ENCODE results near the gene SHISAL1.

SHISAL1 gene

DNA sequence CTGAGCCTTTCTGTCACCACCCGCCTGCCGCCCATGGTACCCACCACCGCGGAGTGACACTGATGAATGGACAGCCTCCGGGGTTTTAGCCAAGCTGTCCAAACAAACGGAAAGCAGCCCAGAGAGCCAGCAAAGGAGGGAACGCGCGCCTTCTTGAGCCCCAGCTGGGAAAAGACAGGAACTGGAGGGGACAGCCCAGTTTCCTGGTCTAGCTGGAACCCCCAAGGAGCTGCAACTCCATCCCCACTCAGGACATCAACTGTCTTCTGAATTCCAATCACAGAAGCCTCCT, 33.7 kb downstream of the SHISAL1 start:
- DNase-seq (ENCODE audit: low read depth in 1 of 2, low spot score in 1 of 2) = no peak
- no peak overlapping the region for H3K27ac ChIP-seq (replicated peaks)
- no peak overlapping the region for H3K4me3 ChIP-seq (replicated peaks; ENCODE audit: insufficient read depth, low read length)
- TF ChIP-seq, protein P1, sequence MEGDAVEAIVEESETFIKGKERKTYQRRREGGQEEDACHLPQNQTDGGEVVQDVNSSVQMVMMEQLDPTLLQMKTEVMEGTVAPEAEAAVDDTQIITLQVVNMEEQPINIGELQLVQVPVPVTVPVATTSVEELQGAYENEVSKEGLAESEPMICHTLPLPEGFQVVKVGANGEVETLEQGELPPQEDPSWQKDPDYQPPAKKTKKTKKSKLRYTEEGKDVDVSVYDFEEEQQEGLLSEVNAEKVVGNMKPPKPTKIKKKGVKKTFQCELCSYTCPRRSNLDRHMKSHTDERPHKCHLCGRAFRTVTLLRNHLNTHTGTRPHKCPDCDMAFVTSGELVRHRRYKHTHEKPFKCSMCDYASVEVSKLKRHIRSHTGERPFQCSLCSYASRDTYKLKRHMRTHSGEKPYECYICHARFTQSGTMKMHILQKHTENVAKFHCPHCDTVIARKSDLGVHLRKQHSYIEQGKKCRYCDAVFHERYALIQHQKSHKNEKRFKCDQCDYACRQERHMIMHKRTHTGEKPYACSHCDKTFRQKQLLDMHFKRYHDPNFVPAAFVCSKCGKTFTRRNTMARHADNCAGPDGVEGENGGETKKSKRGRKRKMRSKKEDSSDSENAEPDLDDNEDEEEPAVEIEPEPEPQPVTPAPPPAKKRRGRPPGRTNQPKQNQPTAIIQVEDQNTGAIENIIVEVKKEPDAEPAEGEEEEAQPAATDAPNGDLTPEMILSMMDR (IDR thresholded peaks at IDR 0.05; ENCODE audit: insufficient read depth, low read length) = no peak
- no peak for TF ChIP-seq POLR2AphosphoS5 (IDR thresholded peaks at IDR 0.05; ENCODE audit: low read depth)
- TF ChIP-seq, protein P2, sequence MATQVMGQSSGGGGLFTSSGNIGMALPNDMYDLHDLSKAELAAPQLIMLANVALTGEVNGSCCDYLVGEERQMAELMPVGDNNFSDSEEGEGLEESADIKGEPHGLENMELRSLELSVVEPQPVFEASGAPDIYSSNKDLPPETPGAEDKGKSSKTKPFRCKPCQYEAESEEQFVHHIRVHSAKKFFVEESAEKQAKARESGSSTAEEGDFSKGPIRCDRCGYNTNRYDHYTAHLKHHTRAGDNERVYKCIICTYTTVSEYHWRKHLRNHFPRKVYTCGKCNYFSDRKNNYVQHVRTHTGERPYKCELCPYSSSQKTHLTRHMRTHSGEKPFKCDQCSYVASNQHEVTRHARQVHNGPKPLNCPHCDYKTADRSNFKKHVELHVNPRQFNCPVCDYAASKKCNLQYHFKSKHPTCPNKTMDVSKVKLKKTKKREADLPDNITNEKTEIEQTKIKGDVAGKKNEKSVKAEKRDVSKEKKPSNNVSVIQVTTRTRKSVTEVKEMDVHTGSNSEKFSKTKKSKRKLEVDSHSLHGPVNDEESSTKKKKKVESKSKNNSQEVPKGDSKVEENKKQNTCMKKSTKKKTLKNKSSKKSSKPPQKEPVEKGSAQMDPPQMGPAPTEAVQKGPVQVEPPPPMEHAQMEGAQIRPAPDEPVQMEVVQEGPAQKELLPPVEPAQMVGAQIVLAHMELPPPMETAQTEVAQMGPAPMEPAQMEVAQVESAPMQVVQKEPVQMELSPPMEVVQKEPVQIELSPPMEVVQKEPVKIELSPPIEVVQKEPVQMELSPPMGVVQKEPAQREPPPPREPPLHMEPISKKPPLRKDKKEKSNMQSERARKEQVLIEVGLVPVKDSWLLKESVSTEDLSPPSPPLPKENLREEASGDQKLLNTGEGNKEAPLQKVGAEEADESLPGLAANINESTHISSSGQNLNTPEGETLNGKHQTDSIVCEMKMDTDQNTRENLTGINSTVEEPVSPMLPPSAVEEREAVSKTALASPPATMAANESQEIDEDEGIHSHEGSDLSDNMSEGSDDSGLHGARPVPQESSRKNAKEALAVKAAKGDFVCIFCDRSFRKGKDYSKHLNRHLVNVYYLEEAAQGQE (IDR thresholded peaks at IDR 0.05; ENCODE audit: insufficient replicate concordance, low read depth) = no peak
- no peak for TF ChIP-seq SPI1 (IDR thresholded peaks at IDR 0.05; ENCODE audit: borderline replicate concordance, low read depth)
- no peak for TF ChIP-seq GABPA (IDR thresholded peaks at IDR 0.05; ENCODE audit: low read depth)
- no peaks in the 10 kb centered on the region for H3K27me3 ChIP-seq (ENCODE audit: insufficient read depth, poor library complexity, severe bottlenecking)

DNA sequence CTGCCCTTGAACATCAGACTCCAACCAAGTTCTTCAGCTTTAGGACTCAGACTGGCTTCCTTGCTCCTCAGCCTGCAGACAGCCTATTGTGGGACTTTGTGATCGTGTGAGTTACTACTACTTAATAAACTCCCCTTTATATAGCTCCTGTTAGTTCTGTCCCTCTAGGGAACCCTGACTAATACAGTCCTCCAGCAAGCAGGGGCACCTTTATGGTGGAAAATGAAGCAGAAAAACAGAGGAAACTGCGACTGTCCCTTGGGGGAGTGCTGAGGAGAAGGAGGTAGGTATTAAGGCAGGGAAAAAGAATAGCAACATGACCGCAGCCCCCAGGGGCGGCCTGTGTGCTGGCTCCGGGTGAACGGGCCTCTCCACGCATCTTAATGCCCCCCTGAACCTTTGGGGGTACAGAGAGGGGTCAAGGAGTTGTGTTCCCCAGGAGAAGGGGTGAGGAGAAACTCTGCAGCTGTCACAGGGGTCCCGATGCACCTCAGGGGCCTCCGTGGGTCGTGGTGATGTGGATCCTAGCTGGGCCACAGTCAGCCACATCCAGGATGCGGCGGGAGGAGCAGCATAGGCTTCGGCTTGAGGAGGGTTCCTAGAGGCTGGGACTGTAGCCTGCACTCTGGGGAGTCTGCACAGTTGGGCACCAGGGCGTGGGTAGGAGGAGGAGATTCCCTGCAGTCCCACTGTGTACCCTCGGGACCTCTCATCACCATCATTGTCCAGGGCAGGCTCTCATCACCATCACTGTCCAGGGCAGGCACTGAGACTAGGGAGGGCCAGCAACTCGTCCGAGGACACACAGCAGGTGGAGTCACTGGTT, 34.3 kb downstream of the SHISAL1 start:
- H3K4me3 ChIP-seq (replicated peaks; ENCODE audit: insufficient read depth, low read length) = no peak overlapping the region
- DNase-seq (ENCODE audit: low read depth in 1 of 2, low spot score in 1 of 2) = no peak
- H3K27me3 ChIP-seq (ENCODE audit: insufficient read depth, poor library complexity, severe bottlenecking) = peaks cover 3% of the 10 kb centered on the region
- H3K27ac ChIP-seq (replicated peaks) = no peak overlapping the region
- TF ChIP-seq, protein P2 (IDR thresholded peaks at IDR 0.05; ENCODE audit: insufficient replicate concordance, low read depth) = no peak
- TF ChIP-seq POLR2AphosphoS5 (IDR thresholded peaks at IDR 0.05; ENCODE audit: low read depth) (no peak), GABPA (IDR thresholded peaks at IDR 0.05; ENCODE audit: low read depth) (no peak), SPI1 (IDR thresholded peaks at IDR 0.05; ENCODE audit: borderline replicate concordance, low read depth) (no peak)
- TF ChIP-seq, protein P1 (IDR thresholded peaks at IDR 0.05; ENCODE audit: insufficient read depth, low read length) = no peak

DNA sequence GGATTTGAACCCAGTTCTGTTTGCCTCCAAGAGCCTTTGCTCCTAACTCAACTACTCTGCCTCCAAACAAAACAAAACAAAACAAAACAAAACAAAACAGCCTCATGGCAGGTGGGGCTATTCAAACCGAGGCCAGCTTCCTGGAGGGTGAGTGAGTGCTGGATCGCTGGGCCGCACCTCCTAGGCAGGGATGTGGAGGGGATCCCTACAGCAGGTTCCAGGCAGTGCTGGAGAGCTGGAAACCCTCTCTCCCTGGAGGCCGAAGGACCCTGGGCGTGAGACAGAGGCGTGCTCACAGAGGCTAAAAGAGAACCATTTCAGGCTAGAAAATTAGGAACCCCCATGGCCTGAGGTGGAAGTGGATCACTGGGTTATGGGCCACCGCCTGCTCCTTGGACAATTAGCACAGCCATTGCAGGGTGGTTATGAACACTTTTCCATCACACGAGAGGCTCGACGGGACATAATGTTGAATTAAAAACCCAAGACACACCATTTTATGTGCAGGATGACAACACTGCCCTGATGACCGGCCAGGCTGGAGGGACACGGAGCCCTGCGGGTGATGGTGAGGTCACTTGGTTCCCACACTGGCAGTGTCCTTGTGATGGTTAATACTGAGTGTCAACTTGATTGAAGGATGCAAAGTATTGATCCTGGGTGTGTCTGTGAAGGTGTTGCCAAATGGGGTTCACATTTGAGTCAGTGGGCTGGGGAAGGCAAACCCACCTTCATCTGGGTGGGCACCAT, 35.2 kb downstream of the SHISAL1 start:
- peaks cover 4% of the 10 kb centered on the region for H3K27me3 ChIP-seq (ENCODE audit: insufficient read depth, poor library complexity, severe bottlenecking)
- H3K4me3 ChIP-seq (replicated peaks; ENCODE audit: insufficient read depth, low read length) = no peak overlapping the region
- TF ChIP-seq SPI1 (IDR thresholded peaks at IDR 0.05; ENCODE audit: borderline replicate concordance, low read depth) = no peak
- TF ChIP-seq GABPA (IDR thresholded peaks at IDR 0.05; ENCODE audit: low read depth) = no peak
- no peak for TF ChIP-seq POLR2AphosphoS5 (IDR thresholded peaks at IDR 0.05; ENCODE audit: low read depth)
- TF ChIP-seq, protein P2 (IDR thresholded peaks at IDR 0.05; ENCODE audit: insufficient replicate concordance, low read depth) = no peak
- TF ChIP-seq, protein P1 (IDR thresholded peaks at IDR 0.05; ENCODE audit: insufficient read depth, low read length) = no peak
- H3K27ac ChIP-seq (replicated peaks) = no peak overlapping the region
- no peak for DNase-seq (ENCODE audit: low read depth in 1 of 2, low spot score in 1 of 2)

Data from HL-60 (cell line).